HepG2 (cell line): ENCODE results near the gene C20orf204. TPM values are rescaled to one million over a fixed set of nuclear protein-coding genes. Genes with fewer than 3 reads are reported as not detected.

Source experiments
- GLMP ChIP-seq: sonication (generic); formaldehyde crosslinking; IDR thresholded peaks from 2 replicates; pipeline ENCODE4 v1.9.0; 2021; ENCODE audit warnings: missing genetic modification reagents, mild to moderate bottlenecking, borderline replicate concordance
- HDAC1 ChIP-seq: sonication (generic); formaldehyde crosslinking; IDR thresholded peaks from 2 replicates; pipeline ENCODE4 v1.5.1; 2020; ENCODE audit warnings: mild to moderate bottlenecking, missing genetic modification reagents
- HNRNPLL ChIP-seq: fragments of 200-400 bp; formaldehyde crosslinking; IDR thresholded peaks from 2 replicates; pipeline ENCODE4 v1.6.1; 2017; ENCODE audit warnings: mild to moderate bottlenecking, low read depth, low read length; ENCODE audit not compliant: poor library complexity, severe bottlenecking
- KMT2A ChIP-seq: sonication (generic); formaldehyde crosslinking; IDR thresholded peaks from 2 replicates; pipeline ENCODE4 v1.4.0; 2020; ENCODE audit warnings: missing genetic modification reagents
- PRDM4 ChIP-seq: sonication (generic); formaldehyde crosslinking; IDR thresholded peaks from 2 replicates; pipeline ENCODE4 v1.9.0; 2021; ENCODE audit warnings: missing genetic modification reagents, borderline replicate concordance
- SMAD1 ChIP-seq: sonication (generic); formaldehyde crosslinking; IDR thresholded peaks from 2 replicates; pipeline ENCODE4 v1.4.0; 2020; ENCODE audit warnings: missing genetic modification reagents, low read depth, mild to moderate bottlenecking, borderline replicate concordance
- TCF7L2 ChIP-seq: IDR thresholded peaks from 2 replicates; pipeline ENCODE4 v1.6.1; 2011; ENCODE audit warnings: mild to moderate bottlenecking, low read depth, low read length, moderate library complexity
- TFDP2 ChIP-seq: sonication (generic); formaldehyde crosslinking; IDR thresholded peaks from 2 replicates; pipeline ENCODE4 v1.4.0; 2020; ENCODE audit warnings: missing genetic modification reagents
- ZNF570 ChIP-seq: sonication (generic); formaldehyde crosslinking; IDR thresholded peaks from 2 replicates; pipeline ENCODE4 v1.4.0; 2020; ENCODE audit warnings: mild to moderate bottlenecking, missing genetic modification reagents, borderline replicate concordance
- ZNF574 ChIP-seq: sonication (generic); formaldehyde crosslinking; IDR thresholded peaks from 2 replicates; pipeline ENCODE4 v1.4.0; 2020; ENCODE audit warnings: missing genetic modification reagents
- ZNF576 ChIP-seq: sonication (generic); formaldehyde crosslinking; IDR thresholded peaks from 2 replicates; pipeline ENCODE4 v1.4.0; 2020; ENCODE audit warnings: mild to moderate bottlenecking, missing genetic modification reagents
- ZNF646 ChIP-seq: sonication (generic); formaldehyde crosslinking; IDR thresholded peaks from 2 replicates; pipeline ENCODE4 v1.9.0; 2021; ENCODE audit warnings: mild to moderate bottlenecking, missing genetic modification reagents
- polyA plus RNA-seq, 8 experiments: library from polyadenylated mRNA; depleted of rRNA in 3 of 8; stranded (reverse) in 7 of 8; unstranded in 1 of 8; fragments of >200 nt; fragmentation: Illumina TruSeq in 4 of 8; extraction: Trizol in 4 of 8; gene quantifications; 2 replicates each; pipeline versions ENCODE4 v1.2.1 to v1.2.3, GENCODE V29; 2011 to 2016; ENCODE audit warnings: low read depth in 4 of 8, missing spikeins in 1 of 8, mixed read lengths in 1 of 8; ENCODE audit not compliant: insufficient read depth in 1 of 8
- total RNA-seq, 5 experiments: library from RNA; depleted of rRNA; stranded (reverse); fragments of >200 nt; fragmentation: Illumina TruSeq; extraction: Trizol; gene quantifications; 2 replicates each; pipeline ENCODE4 v1.2.3, GENCODE V29; 2016; ENCODE audit warnings: low read depth in 1 of 5

The C20orf204 gene
- total and polyA plus RNA-seq, 2 of the 13 experiments (the other 11 are each of a cell fraction or from before 2014, with no cell fraction given): 22.1 to 80.0 TPM

- no peak for TF ChIP-seq PRDM4 (CRISPR knock-in tag)
- TF ChIP-seq ZNF574 (CRISPR knock-in tag): peak; percentile 80
- TF ChIP-seq ZNF570 (CRISPR knock-in tag): no peak
- no peak for TF ChIP-seq GLMP (CRISPR knock-in tag)
- TF ChIP-seq SMAD1 (CRISPR knock-in tag): peak; percentile 95
- peak; percentile 58; the same call in 1 of the 2 replicates for TF ChIP-seq HDAC1 (CRISPR knock-in tag)
- TF ChIP-seq ZNF646 (CRISPR knock-in tag): 0 out of 2 replicates have a peak, but pooled peaks have one; percentile 51
- peak; percentile 7 for TF ChIP-seq HNRNPLL
- no peak; the same call in 1 of the 2 replicates for TF ChIP-seq TFDP2 (CRISPR knock-in tag)
- no peak for TF ChIP-seq KMT2A (CRISPR knock-in tag)
- 0 out of 2 replicates have a peak, but pooled peaks have one; percentile 1 for TF ChIP-seq ZNF576 (CRISPR knock-in tag)
- no peak for TF ChIP-seq TCF7L2
Measured at GRCh38 chr20:64057628-64058498, 21.9 kb downstream of the C20orf204 start (continued).
